ENCODE results near the gene PCDHA1. TPM values are rescaled to one million over a fixed set of nuclear protein-coding genes. Genes with fewer than 3 reads are reported as not detected.

PCDHA1 gene
- total RNA-seq, 2 donors from 2014 or later: 0.13 TPM; not detected in 1

GRCh38 chr5:140964356-140964755 lies 178.4 kb downstream of the PCDHA1 start:
- Histone ChIP-seq H3K4me3 (no peak overlapping the region), H3K9me3 (no peaks in the 10 kb centered on the region), H3K36me3 (no peaks in the 10 kb centered on the region), H3K4me1 (no peaks in the 10 kb centered on the region), H3K9ac (ENCODE audit: low read depth in 2 of 2, low read length in 2 of 2) (no peak overlapping the region), H3K27ac (no peak overlapping the region), H3K27me3 (peaks cover 2% of the 10 kb centered on the region)
- no peak for TF ChIP-seq CTCF (IDR thresholded peaks at IDR 0.05)
- DNase-seq: no peak
- intact Hi-C loops (cut with DNase I): no loop called here

GRCh38 chr5:140965905-140966292 lies 180.0 kb downstream of the PCDHA1 start:
- no peak for DNase-seq
- Histone ChIP-seq H3K4me3 (peak overlapping the region; percentile 29), H3K27me3 (peaks cover 2% of the 10 kb centered on the region), H3K27ac (no peak overlapping the region), H3K9me3 (no peaks in the 10 kb centered on the region), H3K4me1 (no peaks in the 10 kb centered on the region), H3K9ac (ENCODE audit: low read depth in 2 of 2, low read length in 2 of 2) (peak overlapping the region in 1 of 2 donors; percentile 2), H3K36me3 (no peaks in the 10 kb centered on the region)
- intact Hi-C loops (cut with DNase I): no loop called here
- TF ChIP-seq CTCF (IDR thresholded peaks at IDR 0.05): no peak

- no peak within 1 kb of the TSS for H3K27ac ChIP-seq
- no peaks in the 10 kb centered on the region for H3K9me3 ChIP-seq
- H3K9ac ChIP-seq (ENCODE audit: low read depth in 2 of 2, low read length in 2 of 2): peak within 1 kb of the TSS in 1 of 2 donors; percentile 2
- peaks cover 2% of the 10 kb centered on the region for H3K27me3 ChIP-seq
- peak within 1 kb of the TSS; percentile 29 for H3K4me3 ChIP-seq
- no peak for TF ChIP-seq CTCF (IDR thresholded peaks at IDR 0.05)
- no peaks in the 10 kb centered on the region for H3K4me1 ChIP-seq
- H3K36me3 ChIP-seq: no peaks in the 10 kb centered on the region
- intact Hi-C loops (cut with DNase I): no loop called here
- DNase-seq: no peak
Observed at GRCh38 chr5:140966293-140967225, 180.6 kb downstream of the PCDHA1 start, which contains the start of gene PCDHAC2. PCDHAC2 (plus strand) TSS chr5:140966476; CDS start chr5:140966767, 291 bp downstream.

- DNase-seq: no peak
- Histone ChIP-seq H3K9ac (ENCODE audit: low read depth in 2 of 2, low read length in 2 of 2) (no peak overlapping the region), H3K9me3 (no peaks in the 10 kb centered on the region), H3K27ac (no peak overlapping the region), H3K36me3 (no peaks in the 10 kb centered on the region), H3K27me3 (peaks cover 2% of the 10 kb centered on the region), H3K4me1 (no peaks in the 10 kb centered on the region), H3K4me3 (no peak overlapping the region)
- TF ChIP-seq CTCF (IDR thresholded peaks at IDR 0.05): no peak
- intact Hi-C loops (cut with DNase I): no loop called here
Observed at GRCh38 chr5:140967226-140967893, 181.4 kb downstream of the PCDHA1 start.

GRCh38 chr5:140969880-140970279 lies 183.9 kb downstream of the PCDHA1 start:
- Histone ChIP-seq H3K9ac (ENCODE audit: low read depth in 2 of 2, low read length in 2 of 2) (no peak overlapping the region), H3K27ac (no peak overlapping the region), H3K4me1 (no peaks in the 10 kb centered on the region), H3K27me3 (peaks cover 2% of the 10 kb centered on the region), H3K36me3 (no peaks in the 10 kb centered on the region), H3K4me3 (no peak overlapping the region), H3K9me3 (no peaks in the 10 kb centered on the region)
- TF ChIP-seq CTCF (IDR thresholded peaks at IDR 0.05): no peak
- no peak for DNase-seq
- intact Hi-C loops (cut with DNase I): no loop called here

All from colonic mucosa (tissue), 4 donors.